Measurements from ENCODE around the gene APOC3.

GRCh38 chr11:116871248-116871647 lies 41.5 kb downstream of the APOC3 start:
- TF ChIP-seq CEBPB (IDR thresholded peaks at IDR 0.05; ENCODE audit: borderline replicate concordance in 1 of 2, low read depth in 2 of 2, low read length in 2 of 2) (no peak), NR2F1 (conservative IDR thresholded peaks at IDR 0.05) (no peak), CTCF (IDR thresholded peaks at IDR 0.05 in 2 of 3, conservative IDR thresholded peaks at IDR 0.05 in 1 of 3; ENCODE audit: control insufficient read depth in 2 of 3, extremely low read depth in 1 of 3, insufficient read depth in 1 of 3, low read depth in 3 of 3, low read length in 3 of 3) (no peak), MEF2A (IDR thresholded peaks at IDR 0.05; ENCODE audit: insufficient read depth, low read depth, low read length) (no peak), SP1 (IDR thresholded peaks at IDR 0.05; ENCODE audit: low read depth, low read length) (no peak), ETV6 (conservative IDR thresholded peaks at IDR 0.05 in 1 of 2, IDR thresholded peaks at IDR 0.05 in 1 of 2; ENCODE audit: borderline replicate concordance in 1 of 2, low read depth in 1 of 2) (no peak), EGR1 (IDR thresholded peaks at IDR 0.05; ENCODE audit: borderline replicate concordance in 1 of 2, low read depth in 2 of 2, low read length in 2 of 2) (no peak), TCF3 (IDR thresholded peaks at IDR 0.05; ENCODE audit: borderline replicate concordance, insufficient read depth, low read depth, low read length) (no peak), EED (IDR thresholded peaks at IDR 0.05; ENCODE audit: low read depth) (no peak), ATF3 (IDR thresholded peaks at IDR 0.05; ENCODE audit: borderline replicate concordance, extremely low read depth, low read depth, low read length) (no peak), TARDBP (IDR thresholded peaks at IDR 0.05; ENCODE audit: borderline replicate concordance) (no peak)
